GM19193 (cell line): Measurements from ENCODE around the gene NGRN.

Experiments
- POLR2A ChIP-seq: IDR thresholded peaks from 4 replicates; pipeline ENCODE4 v1.6.1; 2011; ENCODE audit not compliant: insufficient read depth, insufficient read length; ENCODE audit errors: extremely low read depth

The NGRN gene

DNA sequence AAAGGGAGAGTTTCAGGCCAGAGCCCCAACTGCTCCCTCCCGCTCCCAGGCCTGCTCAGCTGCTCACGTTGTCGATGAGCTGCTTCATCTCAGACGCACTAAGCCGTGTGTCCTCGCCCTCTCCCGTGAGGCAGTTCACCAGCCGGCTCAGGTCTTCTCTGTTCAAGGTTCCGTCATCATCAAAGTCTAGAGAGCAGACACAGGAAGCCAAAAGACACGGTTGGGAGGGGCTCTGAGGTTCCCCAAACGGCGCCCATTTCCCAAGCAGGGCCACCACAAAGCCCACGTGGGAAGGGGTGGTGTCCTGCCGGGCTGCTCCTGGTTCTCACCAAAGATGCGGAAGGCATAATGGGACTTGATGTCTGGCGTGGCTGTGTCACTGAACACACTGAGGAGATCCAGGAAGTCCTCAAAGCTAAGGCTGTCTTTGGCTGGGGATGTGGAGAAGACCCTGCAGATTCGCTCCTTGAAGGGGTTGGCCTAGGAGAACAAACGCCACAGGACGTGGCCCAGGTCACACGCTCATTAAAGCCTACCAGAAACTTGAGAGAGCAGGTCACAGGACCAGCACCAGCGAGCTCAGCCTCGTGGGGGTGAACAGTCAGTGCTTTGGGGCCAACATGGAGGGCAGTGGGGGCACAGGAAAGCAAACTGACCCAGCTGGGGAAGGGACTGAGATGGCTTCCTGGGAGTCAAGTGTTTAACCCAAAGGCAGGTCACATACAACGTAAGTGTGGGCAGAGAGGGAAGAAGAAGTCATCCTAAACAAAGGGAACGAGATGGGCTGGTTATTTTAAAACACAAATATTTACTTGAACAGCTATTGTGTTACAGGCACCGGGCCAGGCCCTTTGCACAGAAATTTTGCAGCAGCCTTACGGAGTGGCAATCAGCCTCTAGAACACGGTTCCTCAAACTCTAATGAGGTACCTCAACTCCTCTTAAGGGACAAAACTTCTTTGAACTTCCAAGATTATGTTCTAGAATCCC is 34.1 kb upstream of the NGRN start:
- no peak for TF ChIP-seq POLR2A

DNA sequence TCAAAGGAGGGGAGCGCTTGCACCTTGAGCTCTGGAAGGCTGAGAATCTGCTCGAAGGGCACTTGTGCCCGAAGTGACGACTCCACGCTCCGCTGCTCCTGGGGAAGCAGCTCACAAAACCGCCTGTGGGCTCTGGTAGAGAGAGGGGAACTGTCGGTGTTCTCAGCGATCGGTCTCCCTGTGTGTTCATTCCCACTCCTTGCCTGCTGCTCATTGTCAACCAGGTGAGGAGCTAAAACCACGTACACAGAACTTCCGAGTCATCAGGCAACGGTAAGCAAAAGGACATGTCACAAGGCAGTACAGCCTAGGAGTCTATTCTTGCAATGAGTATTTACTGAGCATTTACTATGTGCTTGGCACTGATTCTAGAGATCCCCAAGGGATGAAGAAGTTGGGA is 33.3 kb upstream of the NGRN start:
- TF ChIP-seq POLR2A = no peak

DNA sequence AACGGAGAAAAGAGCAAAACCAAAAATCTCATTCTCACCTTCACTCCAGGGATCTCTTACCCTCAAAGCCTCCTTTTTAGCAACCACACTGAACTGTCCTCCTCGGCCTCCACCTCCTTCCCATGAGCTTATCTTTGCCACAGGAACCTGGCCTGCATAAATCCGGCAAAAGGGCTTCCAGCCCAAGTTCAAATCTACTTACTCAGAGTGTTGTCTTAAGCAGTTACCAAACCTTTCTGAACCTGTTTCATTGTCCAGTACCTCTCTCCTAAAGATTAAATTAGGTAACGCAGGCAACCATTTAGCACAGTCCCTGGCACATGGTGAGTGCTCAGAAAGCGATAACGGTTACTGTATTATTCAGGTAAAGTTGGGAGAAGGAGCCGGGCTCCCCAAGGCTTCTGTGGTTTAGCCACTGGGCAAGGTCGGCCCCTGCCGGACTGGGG is 32.5 kb upstream of the NGRN start:
- TF ChIP-seq POLR2A = no peak

DNA sequence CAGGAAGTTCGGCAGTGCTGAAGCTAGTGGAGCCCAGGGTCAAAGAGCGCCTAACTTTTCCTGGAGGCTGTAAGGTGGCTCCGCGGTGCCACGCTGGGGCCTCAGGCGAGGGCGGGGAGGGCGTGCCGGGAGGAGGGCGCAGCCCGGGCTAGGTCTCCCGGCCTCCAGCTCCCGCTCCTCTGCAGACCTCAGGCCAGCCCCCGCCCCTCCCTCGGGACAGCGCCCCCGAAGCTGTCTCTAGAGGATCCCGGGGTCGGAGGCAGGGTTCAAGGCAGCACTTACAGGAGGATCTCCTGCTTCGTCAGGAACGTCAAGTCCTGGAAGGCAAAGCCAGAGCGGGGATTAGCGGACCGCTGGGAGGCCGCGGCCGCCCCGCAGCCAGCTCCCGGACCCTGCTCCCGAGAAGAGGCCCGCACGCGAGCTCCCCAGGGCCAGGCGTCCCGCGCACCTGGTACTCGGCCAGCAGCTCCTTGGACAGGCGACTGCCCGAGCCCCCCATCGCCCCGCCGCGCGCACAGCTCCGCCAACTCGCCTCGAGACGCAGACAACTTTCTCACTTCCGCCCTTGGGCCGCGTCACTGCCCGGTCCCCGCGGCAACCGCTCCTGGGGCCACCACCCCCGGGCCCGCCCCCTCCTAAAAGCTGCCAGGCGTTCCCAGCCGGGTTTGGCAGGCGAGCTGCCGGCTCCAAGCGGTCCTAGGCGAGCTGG is 31.9 kb upstream of the NGRN start, which contains the start of gene CIB1:
CIB1 (minus strand) TSS at position 555 of the 709 bp plus-strand sequence; CDS start at position 499, 56 bp downstream.
- TF ChIP-seq POLR2A = peak; percentile 62

DNA sequence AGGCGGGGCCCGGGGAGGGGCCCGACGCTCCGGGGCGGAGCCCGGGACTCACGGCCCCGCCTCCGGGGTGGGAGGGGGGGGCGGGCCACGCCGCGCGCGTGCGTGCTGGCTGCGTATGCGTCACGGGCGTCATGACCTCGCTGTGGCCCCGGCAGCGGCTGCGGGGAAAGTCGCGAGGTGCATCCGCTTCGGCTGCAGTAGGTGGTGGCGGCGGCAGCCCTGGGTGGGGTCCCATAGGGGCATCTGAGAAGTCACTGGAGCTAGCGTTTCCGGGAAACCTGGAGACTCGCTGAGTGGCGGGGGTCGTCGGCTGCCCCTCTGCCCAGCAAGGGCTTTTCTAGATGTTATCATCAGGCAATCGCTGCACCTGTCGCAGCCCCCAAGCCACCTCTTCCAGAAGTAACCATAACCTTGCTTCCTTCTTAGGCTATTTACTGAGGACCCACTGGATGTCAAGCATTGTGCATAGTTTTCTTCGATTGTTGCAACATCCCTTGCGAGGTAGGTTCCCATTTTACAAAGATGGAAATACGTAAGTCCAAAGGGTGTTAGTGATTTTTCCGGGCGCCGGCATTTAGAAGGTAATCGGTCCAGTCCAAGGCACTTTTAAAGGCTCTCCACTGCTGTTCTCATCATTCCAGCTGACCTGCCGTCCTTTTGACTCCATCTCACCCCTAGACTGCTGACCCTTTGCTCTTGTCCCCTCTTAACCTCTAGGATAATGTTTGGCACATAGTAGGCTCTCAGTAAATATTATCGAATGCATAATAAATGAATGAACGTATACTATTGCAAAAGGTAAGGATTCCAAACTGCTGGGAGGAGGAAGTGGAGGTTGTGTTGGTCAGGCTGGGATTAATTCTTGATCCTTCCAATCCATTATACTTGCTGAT is 31.1 kb upstream of the NGRN start, which contains the start of gene GDPGP1:
GDPGP1 (plus strand) TSS at position 114 of the 893 bp plus-strand sequence. CDS start 6,700 bp downstream, outside the sequence.
- TF ChIP-seq POLR2A = peak; percentile 90

DNA sequence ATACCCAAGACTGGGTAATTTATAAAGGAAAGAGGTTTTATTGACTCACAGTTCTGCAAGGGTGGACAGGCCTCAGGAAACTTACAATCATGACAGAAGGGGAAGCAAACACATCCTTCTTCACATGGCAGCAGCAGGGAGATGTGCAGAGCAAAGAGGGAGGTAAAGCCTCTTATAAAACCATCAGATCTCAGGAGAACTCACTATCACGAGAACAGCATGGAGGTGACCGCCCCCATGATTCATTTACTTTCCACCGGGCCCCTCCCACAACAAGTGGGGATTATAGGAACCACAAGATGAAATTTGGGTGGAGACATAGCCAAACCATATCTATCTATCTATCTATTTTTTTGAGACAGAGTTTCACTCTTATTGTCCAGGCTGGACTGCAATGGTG is 26.1 kb upstream of the NGRN start:
- no peak for TF ChIP-seq POLR2A

DNA sequence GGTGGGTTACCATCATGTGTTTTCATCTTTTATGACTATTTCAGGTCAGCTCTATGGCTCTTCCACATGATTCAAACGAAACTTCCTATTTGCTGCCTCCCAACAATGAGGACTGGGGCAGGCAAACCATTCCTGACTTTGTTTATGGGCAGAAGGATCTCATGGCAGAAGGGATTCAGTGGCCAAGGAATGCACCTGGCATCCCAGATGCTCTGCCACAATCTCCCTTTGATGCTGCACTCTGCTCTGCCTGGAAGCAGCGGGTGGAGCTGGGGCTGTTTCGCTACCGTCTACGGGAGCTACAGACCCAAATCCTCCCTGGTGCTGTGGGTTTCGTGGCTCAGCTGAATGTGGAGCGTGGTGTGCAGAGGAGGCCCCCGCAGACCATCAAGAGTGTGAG is 24.6 kb upstream of the NGRN start:
- no peak for TF ChIP-seq POLR2A

DNA sequence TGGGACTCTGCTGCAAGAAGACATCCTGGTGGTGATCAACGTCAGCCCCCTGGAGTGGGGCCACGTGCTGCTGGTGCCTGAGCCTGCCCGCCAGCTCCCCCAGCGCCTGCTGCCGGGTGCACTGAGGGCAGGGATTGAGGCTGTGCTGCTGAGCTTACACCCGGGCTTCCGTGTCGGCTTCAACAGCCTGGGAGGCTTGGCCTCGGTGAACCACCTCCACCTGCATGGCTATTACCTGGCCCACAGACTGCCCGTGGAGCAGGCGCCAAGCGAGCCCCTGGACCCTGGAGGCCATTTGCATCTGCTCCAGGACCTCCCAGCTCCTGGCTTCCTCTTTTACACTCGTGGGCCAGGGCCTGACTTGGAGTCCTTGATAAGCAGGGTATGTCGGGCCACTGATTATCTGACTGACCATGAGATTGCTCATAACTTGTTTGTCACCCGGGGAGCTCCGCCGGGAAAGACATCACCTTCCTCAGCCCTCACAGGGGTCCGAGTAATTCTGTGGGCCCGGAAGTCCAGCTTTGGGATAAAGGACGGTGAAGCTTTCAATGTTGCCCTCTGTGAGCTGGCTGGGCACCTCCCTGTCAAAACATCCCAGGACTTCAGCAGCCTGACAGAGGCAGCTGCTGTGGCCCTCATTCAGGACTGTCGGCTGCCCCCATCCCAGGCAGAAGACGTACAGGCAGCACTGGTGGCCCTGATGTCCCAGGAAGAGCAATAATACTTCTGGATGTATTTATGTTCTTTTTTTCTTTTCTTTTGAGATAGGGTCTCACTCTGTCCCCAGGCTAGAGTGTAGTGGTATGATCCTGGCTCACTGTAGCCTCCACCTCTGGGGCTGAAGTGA is 23.9 kb upstream of the NGRN start:
- TF ChIP-seq POLR2A = no peak

DNA sequence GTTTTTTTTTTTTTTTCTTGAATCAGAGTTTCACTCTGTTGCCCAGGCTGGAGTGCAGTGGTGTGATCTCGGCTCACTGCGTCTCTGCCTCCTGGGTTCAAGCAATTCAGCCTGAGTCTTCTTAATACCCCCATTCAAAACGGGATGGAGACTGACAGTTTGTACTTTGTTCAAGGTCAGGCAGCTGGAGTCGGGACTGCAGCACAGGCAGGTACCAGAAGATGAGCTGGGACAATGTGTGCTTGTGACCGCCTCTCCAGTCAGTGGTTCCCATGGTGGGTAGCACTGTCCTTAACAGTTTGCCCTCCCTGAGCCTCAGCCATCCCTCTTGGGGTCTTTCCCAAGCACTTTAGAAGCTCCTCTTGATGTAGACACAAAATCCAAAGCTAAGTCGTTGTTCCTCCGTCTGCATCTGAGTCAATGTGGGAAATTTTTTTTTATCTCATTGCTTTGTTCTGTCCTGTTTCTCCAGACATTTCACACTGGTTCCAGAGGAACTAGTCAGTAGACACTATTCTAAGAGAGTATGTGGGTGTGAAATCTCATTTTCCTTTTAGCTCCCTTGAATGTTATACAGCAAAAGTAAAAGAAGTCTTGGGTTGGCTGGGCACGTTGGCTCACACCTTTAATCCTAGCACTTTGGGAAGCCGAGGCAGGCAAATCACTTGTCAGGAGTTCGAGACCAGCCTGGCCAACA is 21.4 kb upstream of the NGRN start:
- no peak for TF ChIP-seq POLR2A

DNA sequence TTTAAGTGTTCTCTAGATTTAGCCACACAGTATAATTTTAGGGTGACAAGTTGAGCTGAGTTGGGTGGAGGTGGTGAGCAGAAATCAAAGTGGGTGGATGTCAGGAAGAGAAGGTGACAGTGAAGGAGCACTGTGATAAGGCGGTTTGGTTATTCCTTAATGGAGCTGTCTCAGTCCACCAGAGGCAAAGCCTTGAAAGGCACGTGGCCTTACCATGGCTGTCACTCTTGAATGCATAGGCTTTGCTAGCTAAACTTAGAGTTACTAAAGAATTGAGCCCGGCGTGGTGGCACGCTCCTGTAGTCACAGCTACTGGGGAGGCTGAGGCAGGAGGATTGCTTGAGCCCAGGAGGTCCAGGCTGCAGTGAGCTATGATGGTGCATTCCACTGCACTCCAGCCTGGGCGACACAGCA is 16.7 kb upstream of the NGRN start:
- no peak for TF ChIP-seq POLR2A

DNA sequence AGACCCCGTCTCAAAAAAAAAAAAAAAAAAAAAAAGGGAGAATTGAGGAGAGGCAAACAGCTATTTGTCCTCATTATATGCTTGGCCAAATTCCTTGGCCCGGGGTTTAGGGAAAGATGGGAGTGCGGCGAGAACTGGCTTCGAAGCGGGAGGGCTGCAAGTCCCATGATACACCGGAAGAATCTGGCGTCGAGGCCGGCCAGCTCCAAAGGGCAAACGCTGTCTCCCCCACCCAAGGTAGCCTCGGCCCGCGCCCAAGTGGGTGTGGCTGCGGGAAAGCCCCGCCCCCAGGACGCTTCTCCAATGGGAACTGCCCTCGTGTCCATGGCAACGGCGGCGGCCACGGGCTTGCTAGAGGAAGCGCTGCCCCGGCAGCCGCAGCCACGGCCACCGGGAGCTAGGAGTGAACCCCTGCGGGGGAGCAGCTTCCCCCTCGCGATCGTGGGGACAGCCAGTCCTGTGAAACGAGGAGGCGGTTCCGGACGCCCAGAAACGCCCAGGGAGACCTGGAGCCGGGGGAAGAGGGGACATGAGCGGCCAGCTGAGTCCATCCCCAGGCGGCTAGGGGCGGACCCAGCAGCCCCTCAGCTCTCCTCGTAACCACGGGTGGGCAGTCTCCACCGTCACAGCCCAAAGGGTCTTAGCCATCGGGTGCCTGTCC is 16.1 kb upstream of the NGRN start, which contains the start of gene TTLL13:
TTLL13 (plus strand) TSS at position 354 of the 661 bp plus-strand sequence. CDS start 1,075 bp downstream, outside the sequence.
- no peak for TF ChIP-seq POLR2A

DNA sequence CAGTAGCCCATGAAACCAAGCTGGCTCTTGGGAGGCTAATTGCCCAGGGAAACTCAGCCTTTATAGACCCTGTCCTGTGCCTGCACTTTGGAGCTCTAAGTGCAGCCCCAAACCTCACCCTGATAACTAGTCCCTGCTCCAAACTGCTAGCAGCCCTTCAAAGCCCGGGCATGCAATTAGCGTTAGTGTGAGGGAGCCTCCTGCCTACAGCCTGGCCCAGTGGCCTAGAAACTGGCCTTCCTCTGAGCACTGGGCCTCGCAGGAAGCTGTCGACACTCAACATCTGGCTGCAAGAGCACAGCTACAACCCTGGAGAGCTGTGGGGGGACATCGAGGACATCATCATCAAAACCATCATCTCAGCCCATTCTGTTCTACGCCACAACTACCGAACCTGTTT is 7.7 kb upstream of the NGRN start:
- TF ChIP-seq POLR2A = no peak
